CD4-positive, alpha-beta T cell (primary cell): Measurements from ENCODE around the gene TNFRSF18. TPM values are rescaled to one million over a fixed set of nuclear protein-coding genes. Genes with fewer than 3 reads are reported as not detected.
A peak's percentile ranks its signal among the peaks of the same experiment; 100 is the strongest.

Source experiments
- ATAC-seq: fragments of 200-7000 bp; cut with Tn5 transposase; one replicate; pipeline ENCODE4 v1.10.0; 2022; ENCODE audit warnings: mild to moderate bottlenecking; ENCODE audit not compliant: poor library complexity
- CTCF ChIA-PET: fragments of 350-600 bp; sonication (Branson Sonifier 250); formaldehyde crosslinking; loops from one replicate; lab custom pipeline; 2021; ENCODE audit warnings: antibody characterized with exemption, inconsistent platforms; lab: Charles Lee
- POLR2A ChIA-PET: fragments of 350-600 bp; sonication (Branson Sonifier 250); formaldehyde crosslinking; loops from one replicate; lab custom pipeline; 2021; ENCODE audit warnings: antibody characterized with exemption, inconsistent platforms; lab: Charles Lee
- DNase-seq, 14 experiments: peaks; one replicate each; pipeline ENCODE4 v3.0.0-alpha.2; 2013 to 2020; ENCODE audit warnings: mixed read lengths in 2 of 14
- H3K27ac ChIP-seq, 2 donors: one replicate each; pipeline versions ENCODE4 v1.5.1 to v1.7.0; 2013; ENCODE audit warnings: low read length in 2 of 2, low read depth in 1 of 2, mild to moderate bottlenecking in 1 of 2
- H3K27me3 ChIP-seq, 2 experiments: 1 replicate in 1 of 2; 2 replicates in 1 of 2; pipeline versions ENCODE4 v1.6.1 to v1.7.0; 2013; ENCODE audit warnings: low read length in 2 of 2, control low read depth in 1 of 2, mild to moderate bottlenecking in 1 of 2, moderate library complexity in 1 of 2; ENCODE audit not compliant: insufficient read depth in 2 of 2, control insufficient read depth in 1 of 2
- H3K36me3 ChIP-seq: one replicate; pipeline ENCODE4 v1.6.1; 2013; ENCODE audit warnings: low read length, control low read depth; ENCODE audit not compliant: insufficient read depth
- H3K4me1 ChIP-seq: one replicate; pipeline ENCODE4 v1.6.1; 2013; ENCODE audit warnings: low read length, control low read depth; ENCODE audit not compliant: insufficient read depth
- H3K4me3 ChIP-seq: one replicate; pipeline ENCODE4 v1.5.1; 2013; ENCODE audit warnings: mild to moderate bottlenecking, low read length, moderate library complexity
- H3K9me3 ChIP-seq, 2 experiments: 1 replicate in 1 of 2; 2 replicates in 1 of 2; pipeline versions ENCODE4 v1.6.1 to v1.7.0; 2013; ENCODE audit warnings: low read length in 2 of 2, mild to moderate bottlenecking in 2 of 2, control low read depth in 1 of 2, moderate library complexity in 1 of 2; ENCODE audit not compliant: control insufficient read depth in 1 of 2, insufficient read depth in 1 of 2
- H3K27ac Mint-ChIP-seq: one replicate; pipeline ENCODE4 v1.8.0; 2020; ENCODE audit warnings: mixed read lengths
- H3K27me3 Mint-ChIP-seq: one replicate; pipeline ENCODE4 v1.8.0; 2021; ENCODE audit warnings: mixed read lengths
- H3K36me3 Mint-ChIP-seq: one replicate; pipeline ENCODE4 v1.8.0; 2021; ENCODE audit warnings: low read depth, mixed read lengths
- H3K4me1 Mint-ChIP-seq: one replicate; pipeline ENCODE4 v1.8.0; 2021; ENCODE audit warnings: low read depth, mixed read lengths
- H3K4me3 Mint-ChIP-seq: one replicate; pipeline ENCODE4 v1.8.0; 2020; ENCODE audit warnings: mild to moderate bottlenecking, mixed read lengths
- H3K9me3 Mint-ChIP-seq: one replicate; pipeline ENCODE4 v1.8.0; 2020; ENCODE audit warnings: mixed read lengths
- CTCF ChIP-seq: fragments of 200-600 bp; IDR thresholded peaks from one replicate; pipeline ENCODE4 v1.8.0; 2022; ENCODE audit warnings: antibody characterized with exemption, mild to moderate bottlenecking
- intact Hi-C, 2 experiments: fragments of 100-400 bp; cut with DNase I in 1 of 2; cut with micrococcal nuclease in 1 of 2; formaldehyde crosslinking; loops; one replicate each; pipeline versions ENCODE4 v1.15.1 to v1.9.0; 2023 to 2025; cut with DNase I, micrococcal nuclease
- total RNA-seq, 174 experiments: library from RNA in 2 of 174; stranded (reverse) in 2 of 174; gene quantifications; one replicate each; pipeline ENCODE4 v1.2.3 and lab custom pipeline; 2021 to 2026

Gene TNFRSF18
- total RNA-seq, 2 experiments from 2014 or later, result 14.8 to 17.8 TPM

- peaks cover 0 to 10% of the 10 kb centered on the region in 2 experiments for H3K9me3 ChIP-seq
- H3K4me1 Mint-ChIP-seq, result peaks cover 4% of the 10 kb centered on the region
- H3K4me3 ChIP-seq, result no peak overlapping the region
- intact Hi-C loops, result no loop called here
- no peak for DNase-seq
- TF ChIP-seq CTCF, result no peak
- CTCF ChIA-PET, result no interaction called here
- H3K36me3 Mint-ChIP-seq, result no peaks in the 10 kb centered on the region
- H3K4me1 ChIP-seq, result peaks cover 48% of the 10 kb centered on the region
- peaks cover 4% of the 10 kb centered on the region for H3K27me3 Mint-ChIP-seq
- peaks cover 0 to 5% of the 10 kb centered on the region in 2 experiments for H3K27me3 ChIP-seq
- no peak overlapping the region for H3K27ac Mint-ChIP-seq
- no peaks in the 10 kb centered on the region for H3K36me3 ChIP-seq
- no peak overlapping the region for H3K27ac ChIP-seq
- POLR2A ChIA-PET, result no interaction called here
- no peak for ATAC-seq
- no peaks in the 10 kb centered on the region for H3K9me3 Mint-ChIP-seq
- no peak overlapping the region for H3K4me3 Mint-ChIP-seq
Observed at GRCh38 chr1:1175221-1176062, 30.9 kb downstream of the TNFRSF18 start.

GRCh38 chr1:1173793-1174415 is 32.5 kb downstream of the TNFRSF18 start, which contains the start of gene TTLL10:
TTLL10 (plus strand) TSS chr1:1173880; CDS start chr1:1179216, 5,336 bp downstream.
- intact Hi-C loops, result no loop called here
- TF ChIP-seq CTCF, result no peak
- Mint-ChIP-seq H3K27ac (no peak within 1 kb of the TSS), H3K9me3 (no peaks in the 10 kb centered on the region), H3K27me3 (peaks cover 9% of the 10 kb centered on the region), H3K4me3 (no peak within 1 kb of the TSS), H3K36me3 (no peaks in the 10 kb centered on the region), H3K4me1 (peaks cover 4% of the 10 kb centered on the region)
- H3K4me1 ChIP-seq, result peaks cover 56% of the 10 kb centered on the region
- ATAC-seq, result peak; percentile 78
- CTCF ChIA-PET, result no interaction called here
- peak; percentile 18 to 83 (median 64) for DNase-seq
- no peak within 1 kb of the TSS for H3K27ac ChIP-seq
- peaks cover 0 to 21% of the 10 kb centered on the region in 2 experiments for H3K9me3 ChIP-seq
- peaks cover 0 to 5% of the 10 kb centered on the region in 2 experiments for H3K27me3 ChIP-seq
- no peaks in the 10 kb centered on the region for H3K36me3 ChIP-seq
- peak within 1 kb of the TSS; percentile 30 for H3K4me3 ChIP-seq
- POLR2A ChIA-PET, result interaction anchor here (0.8 to 1.9 kb wide), 2 partner anchors 39 to 58 kb away, joined by 3 to 7 read pairs; partner anchors contain the start of gene B3GALT6

GRCh38 chr1:1173061-1173792 is 33.2 kb downstream of the TNFRSF18 start:
- H3K9me3 ChIP-seq, result peaks cover 0 to 25% of the 10 kb centered on the region in 2 experiments
- no peak overlapping the region for H3K27ac Mint-ChIP-seq
- peaks cover 9% of the 10 kb centered on the region for H3K27me3 Mint-ChIP-seq
- DNase-seq, result peak in 1 of 14 experiments; percentile 29
- H3K4me1 Mint-ChIP-seq, result peaks cover 4% of the 10 kb centered on the region
- peaks cover 56% of the 10 kb centered on the region for H3K4me1 ChIP-seq
- TF ChIP-seq CTCF, result no peak
- peak overlapping the region; percentile 30 for H3K4me3 ChIP-seq
- ChIA-PET POLR2A (interaction anchor here (0.8 to 1.9 kb wide), 2 partner anchors 40 to 59 kb away, joined by 3 to 7 read pairs; partner anchors contain the start of gene B3GALT6), CTCF (no interaction called here)
- H3K36me3 ChIP-seq, result no peaks in the 10 kb centered on the region
- no peaks in the 10 kb centered on the region for H3K9me3 Mint-ChIP-seq
- ATAC-seq, result no peak
- intact Hi-C loops, result no loop called here
- H3K27ac ChIP-seq, result no peak overlapping the region
- H3K4me3 Mint-ChIP-seq, result no peak overlapping the region
- peaks cover 0 to 5% of the 10 kb centered on the region in 2 experiments for H3K27me3 ChIP-seq
- H3K36me3 Mint-ChIP-seq, result no peaks in the 10 kb centered on the region
